Breast epithelium (tissue), 4 donors: ENCODE data around the gene KCNH3. TPM values are rescaled to one million over a fixed set of nuclear protein-coding genes. Genes with fewer than 3 reads are reported as not detected.

Experiments
- DNase-seq, 2 donors: peaks; one replicate each; pipeline ENCODE4 v3.0.0-alpha.2; 2019; ENCODE audit warnings: low spot score in 2 of 2
- H3K27ac ChIP-seq, 2 donors: fragments of 200-600 bp; sonication (generic) in 1 of 2; one replicate each; pipeline ENCODE4 v1.5.1; 2016 to 2019; ENCODE audit warnings: mild to moderate bottlenecking in 1 of 2
- H3K27me3 ChIP-seq, 2 donors: fragments of 200-600 bp; sonication (generic) in 1 of 2; one replicate each; pipeline versions ENCODE4 v1.5.1 to v1.6.0; 2017 to 2019; ENCODE audit warnings: control low read depth in 1 of 2, mild to moderate bottlenecking in 1 of 2
- H3K36me3 ChIP-seq: fragments of 200-600 bp; one replicate; pipeline ENCODE4 v1.5.1; 2019
- H3K4me1 ChIP-seq, 2 donors: fragments of 200-600 bp; sonication (generic); one replicate each; pipeline ENCODE4 v1.5.1; 2016 to 2019; ENCODE audit warnings: control low read depth in 1 of 2
- H3K4me3 ChIP-seq, 3 donors: fragments of 200-600 bp; sonication (generic); 1 replicate in 2 of 3; 2 replicates in 1 of 3; pipeline ENCODE4 v1.5.1; 2016 to 2019; ENCODE audit warnings: mild to moderate bottlenecking in 3 of 3, moderate library complexity in 2 of 3
- H3K9me3 ChIP-seq, 2 donors: fragments of 200-600 bp; sonication (generic) in 1 of 2; one replicate each; pipeline ENCODE4 v1.5.1; 2016 to 2019; ENCODE audit warnings: control low read depth in 1 of 2
- POLR2A ChIP-seq: fragments of 450-650 bp; IDR thresholded peaks from one replicate; pipeline ENCODE4 v1.6.1; 2016; ENCODE audit warnings: antibody characterized with exemption, mild to moderate bottlenecking, moderate library complexity
- POLR2AphosphoS5 ChIP-seq, 3 donors: sonication (generic); formaldehyde crosslinking; IDR thresholded peaks; one replicate each; pipeline ENCODE4 v1.6.1; 2017; ENCODE audit warnings: antibody characterized with exemption in 3 of 3
- intact Hi-C: fragments of 100-400 bp; cut with DNase I; formaldehyde crosslinking; loops from one replicate; pipeline ENCODE4 v1.15.1; 2023; ENCODE audit warnings: low total_unique reads
- total RNA-seq, 3 donors: library from RNA; depleted of rRNA; stranded (reverse); fragments of >200 nt; gene quantifications; one replicate each; pipeline ENCODE4 v1.1.0, GENCODE V29; 2016
- TF ChIP-seq, protein P1 (sequence below), 3 donors: fragments of 450-650 bp; IDR thresholded peaks; one replicate each; pipeline ENCODE4 v1.5.1; 2016 to 2017; ENCODE audit warnings: antibody characterized with exemption in 3 of 3, mild to moderate bottlenecking in 3 of 3, moderate library complexity in 3 of 3

Gene KCNH3
- total RNA-seq, 3 donors from 2014 or later, result 0.66 to 1.3 TPM; not detected in 1

DNA sequence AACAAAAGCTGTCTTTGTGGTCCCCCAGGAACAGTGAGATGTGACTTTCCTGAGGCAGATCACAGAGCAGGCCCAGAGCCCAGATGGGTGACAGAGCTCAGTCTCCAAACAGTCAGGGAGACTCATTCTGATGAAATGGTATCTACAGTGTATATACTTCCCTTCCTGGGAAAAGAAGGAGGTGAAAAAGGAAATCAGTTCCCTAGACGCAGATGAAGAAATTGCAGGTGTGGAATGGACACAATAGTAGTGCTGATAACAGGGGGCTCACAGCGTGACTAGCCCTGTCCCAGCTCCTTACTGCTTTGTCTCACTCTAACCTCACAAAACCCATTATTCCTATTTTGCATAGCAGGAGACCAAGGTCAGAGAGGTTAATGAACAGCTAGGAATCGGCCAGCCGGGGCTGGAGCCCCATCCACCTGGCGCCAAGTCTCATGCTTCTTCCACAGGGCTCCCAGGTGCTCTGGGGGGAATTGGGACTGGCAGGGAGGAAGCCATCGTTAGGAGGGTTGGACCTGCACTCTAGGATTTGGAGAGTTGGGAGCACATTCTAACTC is 11.9 kb downstream of the KCNH3 start:
- Histone ChIP-seq H3K9me3 (no peaks in the 10 kb centered on the region), H3K36me3 (no peaks in the 10 kb centered on the region), H3K27ac (no peak overlapping the region), H3K27me3 (peaks cover 0 to 12% of the 10 kb centered on the region in 2 donors), H3K4me3 (no peak overlapping the region), H3K4me1 (peaks cover 0 to 9% of the 10 kb centered on the region in 2 donors)
- TF ChIP-seq, protein P1, sequence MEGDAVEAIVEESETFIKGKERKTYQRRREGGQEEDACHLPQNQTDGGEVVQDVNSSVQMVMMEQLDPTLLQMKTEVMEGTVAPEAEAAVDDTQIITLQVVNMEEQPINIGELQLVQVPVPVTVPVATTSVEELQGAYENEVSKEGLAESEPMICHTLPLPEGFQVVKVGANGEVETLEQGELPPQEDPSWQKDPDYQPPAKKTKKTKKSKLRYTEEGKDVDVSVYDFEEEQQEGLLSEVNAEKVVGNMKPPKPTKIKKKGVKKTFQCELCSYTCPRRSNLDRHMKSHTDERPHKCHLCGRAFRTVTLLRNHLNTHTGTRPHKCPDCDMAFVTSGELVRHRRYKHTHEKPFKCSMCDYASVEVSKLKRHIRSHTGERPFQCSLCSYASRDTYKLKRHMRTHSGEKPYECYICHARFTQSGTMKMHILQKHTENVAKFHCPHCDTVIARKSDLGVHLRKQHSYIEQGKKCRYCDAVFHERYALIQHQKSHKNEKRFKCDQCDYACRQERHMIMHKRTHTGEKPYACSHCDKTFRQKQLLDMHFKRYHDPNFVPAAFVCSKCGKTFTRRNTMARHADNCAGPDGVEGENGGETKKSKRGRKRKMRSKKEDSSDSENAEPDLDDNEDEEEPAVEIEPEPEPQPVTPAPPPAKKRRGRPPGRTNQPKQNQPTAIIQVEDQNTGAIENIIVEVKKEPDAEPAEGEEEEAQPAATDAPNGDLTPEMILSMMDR (IDR thresholded peaks at IDR 0.05), result no peak
- no peak for TF ChIP-seq POLR2A
- TF ChIP-seq POLR2AphosphoS5 (IDR thresholded peaks at IDR 0.05), result no peak
- DNase-seq, result no peak
- intact Hi-C loops, result no loop called here

DNA sequence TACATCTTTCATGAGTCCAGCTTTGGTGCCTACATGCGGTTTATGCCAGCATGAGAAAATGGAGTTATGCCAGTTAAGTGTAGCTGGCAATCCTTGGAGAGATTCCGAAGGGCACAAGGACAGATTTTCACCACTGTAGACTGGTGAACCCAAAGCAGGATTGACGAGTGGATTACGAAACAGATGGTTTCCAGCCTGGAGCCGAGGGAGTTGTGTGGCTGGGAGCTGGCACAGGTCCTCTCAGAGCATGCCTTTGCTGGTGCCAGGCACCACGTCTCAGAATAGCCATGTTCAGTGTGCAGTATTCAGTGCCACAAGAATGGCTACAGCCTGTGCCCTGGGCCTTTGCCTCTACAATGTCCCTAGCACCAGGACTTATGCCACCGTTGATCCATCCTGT is 13.2 kb downstream of the KCNH3 start:
- TF ChIP-seq POLR2A (no peak), POLR2AphosphoS5 (IDR thresholded peaks at IDR 0.05) (peak in 1 of 3 donors; percentile 22)
- Histone ChIP-seq H3K27me3 (peaks cover 0 to 5% of the 10 kb centered on the region in 2 donors), H3K36me3 (no peaks in the 10 kb centered on the region), H3K9me3 (no peaks in the 10 kb centered on the region), H3K4me3 (no peak overlapping the region), H3K4me1 (peaks cover 0 to 9% of the 10 kb centered on the region in 2 donors), H3K27ac (peak overlapping the region; percentile 54 to 67)
- intact Hi-C loops, result no loop called here
- DNase-seq, result peak in 1 of 2 donors; percentile 85

DNA sequence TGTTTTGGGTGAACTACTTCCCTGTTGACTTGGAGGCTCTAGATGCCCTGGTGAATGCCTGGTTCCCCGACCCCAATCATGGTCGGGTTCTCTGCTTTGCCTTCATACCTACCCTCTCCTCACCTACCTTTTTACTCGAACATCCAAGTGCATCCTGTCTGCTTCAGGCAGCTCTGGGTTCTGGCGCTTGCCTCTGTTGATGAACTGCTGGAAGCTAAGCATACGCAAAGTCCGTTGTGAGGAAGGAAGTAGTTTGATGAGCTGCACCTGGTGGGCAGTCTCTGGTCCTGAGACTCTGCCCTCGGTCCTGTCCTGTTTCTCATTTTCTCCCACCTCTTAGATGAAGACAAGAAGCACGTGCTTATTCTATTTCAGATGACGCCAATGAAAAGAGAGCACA is 13.6 kb downstream of the KCNH3 start:
- no peak for TF ChIP-seq POLR2A
- DNase-seq, result no peak
- H3K27me3 ChIP-seq, result peaks cover 0 to under 1% of the 10 kb centered on the region in 2 donors
- H3K9me3 ChIP-seq, result no peaks in the 10 kb centered on the region
- intact Hi-C loops, result no loop called here
- peak overlapping the region in 1 of 2 donors; percentile 67 for H3K27ac ChIP-seq
- H3K4me1 ChIP-seq, result peaks cover 0 to 9% of the 10 kb centered on the region in 2 donors
- H3K4me3 ChIP-seq, result no peak overlapping the region
- no peaks in the 10 kb centered on the region for H3K36me3 ChIP-seq

DNA sequence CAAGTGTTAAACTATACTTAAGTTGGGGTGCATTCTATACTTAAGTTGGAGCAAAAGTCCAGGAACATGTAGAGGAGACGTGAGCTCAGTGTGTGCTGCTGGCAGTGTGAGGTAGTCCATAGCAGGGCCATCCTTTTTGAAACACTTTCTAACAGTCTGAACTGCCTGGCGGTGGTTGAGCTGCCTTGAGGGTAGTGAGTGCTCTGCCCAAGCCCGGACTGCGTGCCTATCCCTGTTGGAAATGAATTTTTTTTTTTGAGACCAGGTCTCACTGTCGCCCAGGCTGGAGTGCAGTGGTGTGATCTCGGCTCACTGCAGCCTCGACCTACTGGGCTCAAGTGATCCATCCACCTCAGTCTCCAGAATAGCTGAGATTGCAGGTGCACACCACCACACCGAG is 14.1 kb downstream of the KCNH3 start:
- no peak overlapping the region for H3K4me3 ChIP-seq
- no peak overlapping the region for H3K27ac ChIP-seq
- intact Hi-C loops, result no loop called here
- H3K4me1 ChIP-seq, result peaks cover 0 to 9% of the 10 kb centered on the region in 2 donors
- TF ChIP-seq, protein P1 (IDR thresholded peaks at IDR 0.05), result no peak
- TF ChIP-seq POLR2A (no peak), POLR2AphosphoS5 (IDR thresholded peaks at IDR 0.05) (no peak)
- H3K9me3 ChIP-seq, result no peaks in the 10 kb centered on the region
- no peaks in the 10 kb centered on the region for H3K27me3 ChIP-seq
- H3K36me3 ChIP-seq, result no peaks in the 10 kb centered on the region
- DNase-seq, result no peak

DNA sequence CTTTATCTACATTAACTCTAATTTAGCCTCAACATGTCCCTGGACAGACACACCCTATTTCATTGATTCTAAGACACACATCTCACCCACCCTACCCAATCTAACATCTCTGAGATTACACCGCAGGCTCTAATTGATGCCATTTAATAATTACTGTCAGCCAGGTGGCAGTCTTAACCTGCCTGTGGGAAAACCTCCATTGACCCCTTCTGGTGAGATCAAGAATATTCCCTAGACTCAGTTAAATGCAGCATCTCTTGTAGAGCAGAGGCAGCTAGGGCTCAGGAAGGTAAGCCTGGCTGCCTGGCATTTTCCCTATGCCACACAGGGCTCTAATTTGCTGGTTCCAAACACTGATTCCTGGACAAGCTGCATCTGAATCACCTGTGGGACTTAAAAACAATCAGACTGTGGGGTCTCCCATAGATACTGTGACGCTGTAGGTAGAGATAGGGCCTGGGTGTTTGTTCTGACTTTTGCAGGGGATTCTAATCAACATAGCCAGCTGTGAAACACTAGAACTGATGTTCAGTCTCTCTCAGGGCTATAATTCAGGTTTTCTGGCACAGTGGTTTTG is 14.8 kb downstream of the KCNH3 start:
- Histone ChIP-seq H3K36me3 (no peaks in the 10 kb centered on the region), H3K27ac (no peak overlapping the region), H3K4me3 (no peak overlapping the region), H3K27me3 (no peaks in the 10 kb centered on the region), H3K9me3 (no peaks in the 10 kb centered on the region), H3K4me1 (peaks cover 0 to 2% of the 10 kb centered on the region in 2 donors)
- DNase-seq, result no peak
- TF ChIP-seq POLR2AphosphoS5 (IDR thresholded peaks at IDR 0.05) (no peak), POLR2A (no peak)
- TF ChIP-seq, protein P1 (IDR thresholded peaks at IDR 0.05), result peak in 2 of 3 donors; percentile 19 to 51
- intact Hi-C loops, result no loop called here

DNA sequence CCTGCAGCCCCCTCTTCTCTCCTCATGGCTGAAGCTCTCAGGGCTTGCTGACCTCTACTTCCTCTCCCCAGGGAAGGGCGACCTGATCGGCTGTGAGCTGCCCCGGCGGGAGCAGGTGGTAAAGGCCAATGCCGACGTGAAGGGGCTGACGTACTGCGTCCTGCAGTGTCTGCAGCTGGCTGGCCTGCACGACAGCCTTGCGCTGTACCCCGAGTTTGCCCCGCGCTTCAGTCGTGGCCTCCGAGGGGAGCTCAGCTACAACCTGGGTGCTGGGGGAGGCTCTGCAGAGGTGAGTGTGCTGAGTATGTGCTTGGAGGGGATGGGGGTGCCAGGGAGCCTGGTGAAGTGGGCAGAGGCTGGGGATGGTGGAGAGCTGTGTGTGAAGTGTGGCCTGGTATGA is 15.4 kb downstream of the KCNH3 start:
- intact Hi-C loops, result no loop called here
- Histone ChIP-seq H3K4me3 (no peak overlapping the region), H3K36me3 (no peaks in the 10 kb centered on the region), H3K27ac (no peak overlapping the region), H3K9me3 (no peaks in the 10 kb centered on the region), H3K27me3 (no peaks in the 10 kb centered on the region), H3K4me1 (no peaks in the 10 kb centered on the region)
- no peak for TF ChIP-seq POLR2AphosphoS5 (IDR thresholded peaks at IDR 0.05)
- TF ChIP-seq POLR2A, result no peak
- TF ChIP-seq, protein P1 (IDR thresholded peaks at IDR 0.05), result no peak
- DNase-seq, result no peak
